ENCODE results near the gene LRMDA.

The LRMDA gene

DNA sequence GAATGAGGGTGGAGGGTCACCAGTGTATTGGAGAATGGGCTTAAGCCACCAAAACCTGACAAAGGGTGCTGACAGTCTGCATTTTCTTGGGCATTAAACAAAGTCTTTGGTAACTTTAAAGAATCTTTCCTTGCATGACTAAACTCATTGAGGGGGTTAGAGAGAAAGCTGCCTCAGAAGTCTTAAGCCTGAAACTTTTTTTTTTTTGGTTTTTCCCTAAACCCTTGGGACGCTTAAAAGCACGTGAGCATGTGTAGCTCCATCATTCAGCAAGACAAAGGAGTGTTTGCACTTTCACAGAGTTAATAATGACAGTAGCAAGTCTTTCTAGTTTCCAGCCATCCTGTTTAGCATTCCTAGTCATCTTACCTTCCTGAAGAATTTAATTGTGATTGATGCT, 110.7 kb downstream of the LRMDA start:
- DNase-seq (ENCODE audit: low spot score), result no peak

DNA sequence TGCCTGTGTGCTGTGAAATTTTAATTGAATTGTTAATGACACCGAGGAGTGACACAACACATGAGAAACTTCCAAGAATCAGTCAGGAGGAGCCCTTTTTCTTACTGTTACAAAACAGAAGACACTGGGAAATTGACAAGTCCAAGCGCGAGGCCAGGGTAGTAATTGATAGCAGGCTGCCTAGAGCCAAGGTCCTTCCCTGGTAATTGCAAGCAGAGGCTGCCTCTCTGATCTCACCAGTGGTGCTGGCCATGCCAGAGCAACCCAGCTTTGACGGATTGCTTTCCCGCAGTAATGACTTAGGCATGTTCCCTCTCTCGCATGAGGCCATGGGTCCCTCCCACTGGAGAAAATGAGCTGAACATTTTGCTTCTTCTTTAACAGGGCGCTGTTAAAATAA, 111.5 kb downstream of the LRMDA start:
- peak; percentile 91 for DNase-seq (ENCODE audit: low spot score)

DNA sequence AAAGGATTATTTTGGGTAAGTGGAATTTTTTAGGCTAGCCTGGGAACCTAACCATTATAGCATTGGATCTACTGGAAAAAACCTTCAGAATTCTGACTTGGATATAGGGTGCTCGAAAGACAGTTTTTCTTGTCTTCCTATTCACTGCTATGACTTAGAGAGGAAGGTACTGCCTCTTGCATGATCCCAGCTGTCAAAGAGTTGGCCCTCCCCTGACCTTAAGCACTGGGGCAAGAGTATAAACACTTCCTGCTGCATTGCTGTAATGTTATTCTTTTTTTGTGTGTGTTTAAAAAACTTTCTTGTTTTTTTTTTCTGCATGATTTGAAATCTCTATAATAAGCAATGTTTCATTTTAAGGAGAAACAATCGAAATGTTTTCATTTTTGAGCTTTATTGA, 113.0 kb downstream of the LRMDA start:
- DNase-seq (ENCODE audit: low spot score), result no peak

DNA sequence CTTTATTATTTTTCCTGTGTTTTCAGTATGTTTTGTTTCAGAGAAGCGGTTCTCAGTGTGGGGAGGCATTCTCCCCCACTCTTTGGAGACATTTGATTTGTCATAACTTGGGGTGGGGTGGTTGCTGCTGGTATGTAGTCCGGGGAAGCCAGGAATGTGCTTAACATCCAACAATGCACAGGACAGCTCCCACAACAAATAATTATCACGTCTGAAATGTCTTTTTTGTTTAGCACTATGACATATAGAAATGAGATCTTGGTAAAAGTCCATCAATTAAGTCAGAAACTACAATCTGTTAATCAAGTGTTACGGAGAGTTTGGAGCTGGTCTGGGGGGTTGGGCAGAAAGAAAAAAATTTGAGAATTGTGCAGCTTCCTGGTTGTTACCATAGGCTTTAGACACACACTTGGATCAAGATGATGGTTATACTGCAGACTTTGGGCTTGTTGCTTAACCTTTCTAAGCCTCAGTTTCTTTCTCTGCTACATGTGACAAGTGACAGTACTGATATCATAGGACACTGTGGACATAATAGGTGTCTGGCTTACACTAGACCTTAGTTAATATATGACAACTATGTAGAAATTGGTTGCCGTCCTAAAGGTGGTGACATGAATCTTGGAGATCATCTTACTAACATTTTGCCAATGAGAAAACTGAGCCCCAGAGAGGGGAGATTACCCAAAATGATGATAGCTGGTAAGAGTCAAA, 113.7 kb downstream of the LRMDA start:
- peak; percentile 44 for DNase-seq (ENCODE audit: low spot score)

- no peak for DNase-seq (ENCODE audit: low spot score)
Observed at GRCh38 chr10:75546004-75546403, 114.6 kb downstream of the LRMDA start.

GRCh38 chr10:75547391-75548298, 116.2 kb downstream of the LRMDA start:
- DNase-seq (ENCODE audit: low spot score), result peak; percentile 83

GRCh38 chr10:75548356-75548755, 116.9 kb downstream of the LRMDA start:
- DNase-seq (ENCODE audit: low spot score), result no peak

- no peak for DNase-seq (ENCODE audit: low spot score)
Observed at GRCh38 chr10:75550191-75550590, 118.8 kb downstream of the LRMDA start.

DNA sequence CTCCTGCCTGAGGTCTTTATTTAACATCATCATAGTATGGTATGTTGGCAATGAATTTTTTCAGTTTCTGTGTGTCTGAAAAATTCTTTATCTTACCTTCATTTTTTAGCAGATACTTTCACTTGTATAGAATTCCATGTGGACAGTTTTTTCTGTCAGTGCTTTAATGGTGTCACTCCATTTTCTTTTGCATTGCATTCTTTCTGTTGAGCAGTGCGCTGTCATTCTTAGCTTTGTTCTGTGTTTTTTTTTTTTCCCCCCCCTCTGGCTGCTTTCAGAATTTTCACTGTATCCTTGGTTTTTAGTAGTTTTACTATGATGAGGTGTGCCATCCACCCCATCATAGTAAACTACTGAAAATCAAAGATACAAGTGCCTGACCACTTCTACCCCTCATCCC, 120.7 kb downstream of the LRMDA start:
- no peak for DNase-seq (ENCODE audit: low spot score)

DNA sequence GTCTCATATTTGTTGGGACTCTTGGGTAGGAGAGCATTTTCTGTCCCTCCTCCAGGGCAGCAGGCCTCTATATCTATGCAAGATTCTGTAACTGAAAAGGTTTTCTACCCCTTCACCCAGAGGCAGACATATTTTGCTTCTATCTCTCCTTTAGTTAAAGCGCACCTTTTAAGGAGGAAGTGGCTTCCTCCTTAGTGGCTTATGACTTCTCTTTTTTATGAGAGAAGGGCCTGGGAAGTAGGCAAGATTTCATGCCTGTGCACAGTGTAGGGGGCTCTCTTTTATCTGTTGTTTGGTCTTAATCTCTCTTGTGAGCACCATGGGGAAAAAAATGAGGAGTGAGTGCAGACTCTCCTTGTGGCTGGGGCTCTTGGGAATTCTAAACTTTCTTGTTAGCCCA, 122.1 kb downstream of the LRMDA start:
- DNase-seq (ENCODE audit: low spot score), result no peak

- no peak for DNase-seq (ENCODE audit: low spot score)
Observed at GRCh38 chr10:75555323-75555722, 123.9 kb downstream of the LRMDA start.

GRCh38 chr10:75556320-75556719, 124.9 kb downstream of the LRMDA start:
- no peak for DNase-seq (ENCODE audit: low spot score)

DNA sequence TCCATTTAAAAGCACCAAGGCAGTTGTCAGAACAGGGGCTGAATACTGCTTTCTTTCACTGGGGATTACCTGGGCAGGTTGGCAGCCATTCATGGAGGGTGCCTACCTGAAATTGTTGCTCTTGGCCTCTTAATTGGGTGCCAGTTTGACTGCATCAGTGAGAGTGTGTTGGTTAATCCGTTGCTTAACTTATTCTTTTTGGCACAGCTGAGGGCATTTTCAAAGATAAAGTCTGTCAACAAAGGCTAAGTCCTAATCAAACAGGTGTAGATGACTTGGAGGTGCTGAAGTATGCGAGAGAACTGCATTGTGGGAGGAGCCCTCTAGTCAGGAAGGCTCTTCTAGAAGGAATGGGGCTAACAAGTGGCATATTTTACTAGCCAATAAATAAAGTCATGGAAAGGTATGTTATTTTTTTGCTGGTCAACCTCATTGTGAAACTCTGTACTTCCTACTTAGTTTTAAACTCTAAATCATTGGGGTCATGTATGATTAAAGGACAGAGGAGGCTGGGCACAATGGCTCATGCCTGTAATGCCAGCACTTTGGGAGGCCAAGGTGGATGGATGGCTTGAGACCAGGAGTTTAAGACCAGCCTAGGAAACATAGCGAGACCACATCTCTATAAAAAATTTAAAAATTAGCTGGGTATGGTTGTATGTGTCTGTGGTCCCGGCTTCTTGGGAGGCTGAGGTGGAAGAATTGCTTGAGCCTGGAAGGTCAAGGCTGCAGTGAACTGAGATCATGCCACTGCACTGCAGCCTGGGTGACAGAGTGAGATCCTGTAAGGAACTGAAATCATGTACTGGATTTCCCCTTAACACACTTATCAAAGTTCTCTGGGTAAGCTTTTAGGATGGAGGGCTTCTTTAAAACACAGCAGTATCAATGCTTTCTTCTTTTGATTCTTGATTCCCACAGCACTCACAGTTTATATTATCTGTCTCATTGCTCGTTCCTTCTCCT, 134.1 kb downstream of the LRMDA start:
- DNase-seq (ENCODE audit: low spot score), result no peak

DNA sequence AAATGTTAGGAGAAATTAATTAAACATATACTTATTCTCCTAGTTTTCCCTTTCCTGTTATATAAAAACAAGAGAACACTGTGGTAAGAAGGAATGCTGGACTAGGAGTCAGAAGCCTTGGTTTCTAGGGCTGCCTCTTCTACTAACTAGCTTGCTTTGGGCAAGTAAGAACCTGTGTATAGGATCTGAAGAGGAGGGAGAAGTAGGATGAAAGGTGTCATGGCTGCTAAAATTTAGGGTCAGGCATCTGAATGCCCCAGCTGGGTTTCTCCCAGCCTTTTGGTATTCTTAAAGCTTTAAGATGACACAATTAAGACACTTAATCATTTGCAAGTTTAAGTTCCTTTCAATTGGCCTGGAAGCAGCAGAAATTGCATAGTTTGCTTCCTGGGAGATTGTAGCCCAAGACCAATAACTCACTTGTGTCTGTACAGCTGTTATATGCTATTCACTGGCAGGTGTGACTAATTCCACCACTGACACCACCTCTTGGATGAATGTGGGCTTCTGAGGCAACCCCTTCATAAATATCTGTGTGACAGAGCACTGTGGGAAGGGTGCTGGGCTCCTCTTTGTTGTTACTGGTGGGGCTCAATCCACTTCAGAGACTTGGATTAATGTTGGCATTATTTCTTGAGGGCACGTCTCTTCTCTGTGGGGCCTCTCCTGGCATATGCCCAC, 137.2 kb downstream of the LRMDA start:
- DNase-seq (ENCODE audit: low spot score), result no peak

DNA sequence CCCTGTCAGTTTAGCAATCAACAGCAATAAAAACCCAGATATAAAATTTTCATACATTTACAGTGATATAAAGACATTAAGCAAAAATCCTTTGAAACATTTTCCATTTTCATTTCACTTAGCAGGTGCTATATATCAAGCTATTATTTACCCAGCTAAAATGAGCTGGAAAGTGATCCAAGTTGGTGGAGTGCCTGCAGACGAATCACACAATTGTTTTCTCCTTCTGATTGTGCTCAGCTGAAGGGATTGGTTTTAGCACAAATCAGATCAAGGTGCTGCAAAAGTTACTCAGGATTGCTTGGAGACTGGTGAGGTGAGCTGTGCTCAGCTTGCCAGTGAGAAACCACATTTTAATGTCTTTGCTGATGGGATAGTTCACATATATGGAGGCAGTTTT, 138.1 kb downstream of the LRMDA start:
- no peak for DNase-seq (ENCODE audit: low spot score)

DNA sequence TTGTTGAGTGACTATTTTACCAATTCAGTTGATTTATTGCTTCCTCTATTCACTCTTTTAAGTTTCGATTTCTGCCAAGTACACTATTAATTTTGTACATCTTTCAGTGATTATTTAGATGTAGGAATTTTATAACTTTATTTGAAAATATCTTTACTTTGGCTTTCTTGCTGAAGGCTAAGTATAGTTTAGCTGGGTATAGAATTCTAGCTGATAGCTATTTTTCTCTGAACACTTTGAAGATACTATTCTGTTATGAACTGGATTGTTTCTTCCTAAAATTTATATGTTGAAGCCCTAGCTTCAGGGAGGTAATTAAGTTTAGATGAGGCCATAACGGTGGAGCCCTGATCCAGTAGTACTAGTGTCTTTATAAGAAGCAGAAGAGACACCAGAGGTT, 141.1 kb downstream of the LRMDA start:
- DNase-seq (ENCODE audit: low spot score), result no peak

- no peak for DNase-seq (ENCODE audit: low spot score)
Observed at GRCh38 chr10:75575940-75576339, 144.5 kb downstream of the LRMDA start.

- DNase-seq (ENCODE audit: low spot score), result no peak
Observed at GRCh38 chr10:75582102-75582501, 150.7 kb downstream of the LRMDA start.

GRCh38 chr10:75585294-75585693, 153.9 kb downstream of the LRMDA start:
- no peak for DNase-seq (ENCODE audit: low spot score)

- no peak for DNase-seq (ENCODE audit: low spot score)
Observed at GRCh38 chr10:75586814-75587213, 155.4 kb downstream of the LRMDA start.

GRCh38 chr10:75588031-75588430, 156.6 kb downstream of the LRMDA start:
- DNase-seq (ENCODE audit: low spot score), result no peak

All from AG20443 (cell line).